GM19351 (cell line): Measurements from ENCODE around the gene PRKN.
"Not testable (repeated sequence)": the region's sequence is repeated elsewhere in the genome, so short reads cannot be mapped to it uniquely, and the experiment has no call there.

Experiments used
- ATAC-seq: cut with Tn5 transposase; IDR thresholded peaks from one replicate; pipeline ENCODE4 v1.9.1; 2021; ENCODE audit warnings: mild to moderate bottlenecking, moderate library complexity; ENCODE audit not compliant: unreplicated experiment

Gene PRKN

GRCh38 chr6:162543221-162543620 is 184.3 kb downstream of the PRKN start:
- no peak for ATAC-seq

- ATAC-seq: no peak
These were observed 186.5 kb downstream of the PRKN start for GRCh38 chr6:162541019-162541601.

GRCh38 chr6:162539321-162539720 is 188.2 kb downstream of the PRKN start:
- ATAC-seq: no peak

- no peak for ATAC-seq
These were observed 188.9 kb downstream of the PRKN start for GRCh38 chr6:162538643-162539064.

- ATAC-seq: no peak
These were observed 194.6 kb downstream of the PRKN start for GRCh38 chr6:162533009-162533400.

- ATAC-seq: no peak
These were observed 195.1 kb downstream of the PRKN start for GRCh38 chr6:162532283-162533008.

- not testable (repeated sequence) for ATAC-seq
These were observed 196.2 kb downstream of the PRKN start for GRCh38 chr6:162531391-162531790.

GRCh38 chr6:162528538-162528937 is 199.0 kb downstream of the PRKN start:
- ATAC-seq: no peak

- ATAC-seq: no peak
These were observed 200.6 kb downstream of the PRKN start for GRCh38 chr6:162526960-162527359.

- ATAC-seq: no peak
These were observed 202.4 kb downstream of the PRKN start for GRCh38 chr6:162525181-162525580.

- ATAC-seq: no peak
These were observed 214.8 kb downstream of the PRKN start for GRCh38 chr6:162512744-162513143.

- ATAC-seq: no peak
These were observed 230.2 kb downstream of the PRKN start for GRCh38 chr6:162497389-162497788.

GRCh38 chr6:162493917-162494316 is 233.6 kb downstream of the PRKN start:
- ATAC-seq: no peak

GRCh38 chr6:162491637-162492036 is 235.9 kb downstream of the PRKN start:
- ATAC-seq: no peak

- no peak for ATAC-seq
These were observed 238.2 kb downstream of the PRKN start for GRCh38 chr6:162489101-162489976.

GRCh38 chr6:162488444-162488843 is 239.1 kb downstream of the PRKN start:
- ATAC-seq: no peak

- ATAC-seq: no peak
These were observed 242.1 kb downstream of the PRKN start for GRCh38 chr6:162485464-162485863.

GRCh38 chr6:162481938-162482337 is 245.6 kb downstream of the PRKN start:
- ATAC-seq: no peak

- ATAC-seq: no peak
These were observed 246.2 kb downstream of the PRKN start for GRCh38 chr6:162481320-162481719.

- no peak for ATAC-seq
These were observed 249.3 kb downstream of the PRKN start for GRCh38 chr6:162478192-162478671.

- no peak for ATAC-seq
These were observed 252.8 kb downstream of the PRKN start for GRCh38 chr6:162474722-162475121.

- ATAC-seq: no peak
These were observed 255.7 kb downstream of the PRKN start for GRCh38 chr6:162471842-162472241.
